Measurements from ENCODE around the gene TK2.

- TF ChIP-seq BACH2 (CRISPR knock-in tag; IDR thresholded peaks at IDR 0.05; ENCODE audit: borderline replicate concordance) (no peak), ZC3H10 (CRISPR knock-in tag; IDR thresholded peaks at IDR 0.05) (no peak), SNAI2 (CRISPR knock-in tag; IDR thresholded peaks at IDR 0.05) (no peak), OSR1 (CRISPR knock-in tag; IDR thresholded peaks at IDR 0.05) (no peak), TCF4 (CRISPR knock-in tag; IDR thresholded peaks at IDR 0.05; ENCODE audit: borderline replicate concordance) (no peak), CREB5 (CRISPR knock-in tag; IDR thresholded peaks at IDR 0.05; ENCODE audit: low read depth) (no peak), ZFP30 (CRISPR knock-in tag; IDR thresholded peaks at IDR 0.05) (no peak), POU6F1 (CRISPR knock-in tag; IDR thresholded peaks at IDR 0.05; ENCODE audit: borderline replicate concordance, low read depth) (no peak)
- TF ChIP-seq, protein P1, sequence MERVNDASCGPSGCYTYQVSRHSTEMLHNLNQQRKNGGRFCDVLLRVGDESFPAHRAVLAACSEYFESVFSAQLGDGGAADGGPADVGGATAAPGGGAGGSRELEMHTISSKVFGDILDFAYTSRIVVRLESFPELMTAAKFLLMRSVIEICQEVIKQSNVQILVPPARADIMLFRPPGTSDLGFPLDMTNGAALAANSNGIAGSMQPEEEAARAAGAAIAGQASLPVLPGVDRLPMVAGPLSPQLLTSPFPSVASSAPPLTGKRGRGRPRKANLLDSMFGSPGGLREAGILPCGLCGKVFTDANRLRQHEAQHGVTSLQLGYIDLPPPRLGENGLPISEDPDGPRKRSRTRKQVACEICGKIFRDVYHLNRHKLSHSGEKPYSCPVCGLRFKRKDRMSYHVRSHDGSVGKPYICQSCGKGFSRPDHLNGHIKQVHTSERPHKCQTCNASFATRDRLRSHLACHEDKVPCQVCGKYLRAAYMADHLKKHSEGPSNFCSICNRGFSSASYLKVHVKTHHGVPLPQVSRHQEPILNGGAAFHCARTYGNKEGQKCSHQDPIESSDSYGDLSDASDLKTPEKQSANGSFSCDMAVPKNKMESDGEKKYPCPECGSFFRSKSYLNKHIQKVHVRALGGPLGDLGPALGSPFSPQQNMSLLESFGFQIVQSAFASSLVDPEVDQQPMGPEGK (CRISPR knock-in tag; IDR thresholded peaks at IDR 0.05; ENCODE audit: borderline replicate concordance): no peak
Observed at GRCh38 chr16:66544016-66544757, 5.7 kb downstream of the TK2 start.

All from SK-N-SH treated with all-trans-retinoic acid at 6 μM for 48 hours (cell line).